Hepatocyte (in vitro differentiated cells): Measurements from ENCODE around the gene CCDC187. TPM values are rescaled to one million over a fixed set of nuclear protein-coding genes. Genes with fewer than 3 reads are reported as not detected.

Experiments used
- DNase-seq: peaks from one replicate; pipeline ENCODE4 v3.0.0-alpha.2; 2016; ENCODE audit warnings: low spot score
- H2AFZ ChIP-seq: fragments of 200-600 bp; sonication (generic); 2 replicates; pipeline ENCODE4 v1.6.0; 2016; ENCODE audit warnings: antibody characterized with exemption, mild to moderate bottlenecking
- H3K27ac ChIP-seq: fragments of 200-600 bp; sonication (generic); 2 replicates; pipeline ENCODE4 v1.5.1; 2016; ENCODE audit warnings: mild to moderate bottlenecking
- H3K27me3 ChIP-seq: fragments of 200-600 bp; sonication (generic); 2 replicates; pipeline ENCODE4 v1.6.1; 2016
- H3K36me3 ChIP-seq: fragments of 200-600 bp; sonication (generic); replicated peaks from 2 replicates; pipeline ENCODE4 v1.5.1; 2016; ENCODE audit warnings: low read depth; ENCODE audit not compliant: insufficient read depth
- H3K4me1 ChIP-seq: fragments of 200-600 bp; sonication (generic); 2 replicates; pipeline ENCODE4 v1.5.1; 2016; ENCODE audit warnings: mild to moderate bottlenecking, moderate library complexity; ENCODE audit not compliant: insufficient read depth
- H3K4me2 ChIP-seq: fragments of 200-600 bp; sonication (generic); 2 replicates; pipeline ENCODE4 v1.6.0; 2016
- H3K4me3 ChIP-seq: fragments of 200-600 bp; sonication (generic); 2 replicates; pipeline ENCODE4 v1.5.1; 2016; ENCODE audit warnings: mild to moderate bottlenecking
- H3K79me2 ChIP-seq: fragments of 200-600 bp; sonication (generic); 2 replicates; pipeline ENCODE4 v1.6.0; 2017; ENCODE audit warnings: mild to moderate bottlenecking
- H3K9me2 ChIP-seq: fragments of 200-600 bp; sonication (generic); replicated peaks from 2 replicates; pipeline ENCODE4 v1.6.0; 2017; ENCODE audit warnings: mild to moderate bottlenecking; ENCODE audit not compliant: insufficient read depth
- H3K9me3 ChIP-seq: fragments of 200-600 bp; sonication (generic); 2 replicates; pipeline ENCODE4 v1.5.1; 2016; ENCODE audit warnings: low read depth, mild to moderate bottlenecking
- H4K20me1 ChIP-seq: fragments of 200-600 bp; sonication (generic); 2 replicates; pipeline ENCODE4 v1.6.0; 2016; ENCODE audit warnings: mild to moderate bottlenecking; ENCODE audit not compliant: insufficient read depth, poor library complexity, severe bottlenecking
- EZH2 ChIP-seq: fragments of 200-600 bp; sonication (generic); IDR thresholded peaks from 2 replicates; pipeline ENCODE4 v1.6.1; 2016; ENCODE audit warnings: antibody characterized with exemption, mild to moderate bottlenecking, borderline replicate concordance
- EZH2phosphoT487 ChIP-seq: fragments of 200-600 bp; sonication (generic); IDR thresholded peaks from one replicate; pipeline ENCODE4 v1.6.1; 2018; ENCODE audit warnings: antibody characterized with exemption, mild to moderate bottlenecking, low read depth, moderate library complexity; ENCODE audit not compliant: unreplicated experiment, severe bottlenecking
- WGBS: methylation state at CpG from one replicate; pipeline ENCODE4 v1.1.6; 2016; ENCODE audit warnings: low lambda C conversion rate; ENCODE audit errors: missing lambda C conversion rate; 5-methylcytosine and 5-hydroxymethylcytosine counted together
- polyA plus RNA-seq: library from polyadenylated mRNA; unstranded; fragments of >200 nt; fragmentation: Nextera tagmentation; extraction: Ambion mirVana; gene quantifications from 2 replicates; pipeline ENCODE4 v1.2.1, GENCODE V29; 2016
- total RNA-seq: library from RNA; depleted of rRNA; stranded (reverse); fragments of >200 nt; gene quantifications from 2 replicates; pipeline ENCODE4 v1.2.3, GENCODE V29; 2014
- TF ChIP-seq, protein P1 (sequence below): fragments of 200-600 bp; sonication (generic); IDR thresholded peaks from 2 replicates; pipeline ENCODE4 v1.5.1; 2016; ENCODE audit warnings: antibody characterized with exemption, mild to moderate bottlenecking; ENCODE audit not compliant: poor library complexity

The CCDC187 gene
- total and polyA plus RNA-seq, 2 experiments from 2014 or later: 0.60 to 0.75 TPM

DNA sequence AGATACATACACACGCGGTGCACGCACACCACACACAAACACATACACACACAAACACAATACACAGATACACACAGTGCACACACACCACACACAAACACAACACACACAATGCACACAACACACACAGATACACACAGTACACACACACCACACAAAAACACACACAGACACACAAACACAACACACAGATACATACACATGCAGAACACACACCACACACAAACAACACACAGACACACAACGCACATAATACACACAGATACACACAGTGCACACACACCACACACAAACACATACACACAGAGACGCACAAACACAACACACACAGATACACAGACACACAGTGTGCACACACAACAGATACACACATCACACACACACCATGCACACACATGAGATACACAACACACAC lies 5.9 kb upstream of the CCDC187 start:
- DNase-seq: no peak
- no peaks in the 10 kb centered on the region for H4K20me1 ChIP-seq
- no peak overlapping the region for H2AFZ ChIP-seq
- H3K4me3 ChIP-seq: no peak overlapping the region
- TF ChIP-seq EZH2phosphoT487 (no peak), EZH2 (no peak)
- TF ChIP-seq, protein P1, sequence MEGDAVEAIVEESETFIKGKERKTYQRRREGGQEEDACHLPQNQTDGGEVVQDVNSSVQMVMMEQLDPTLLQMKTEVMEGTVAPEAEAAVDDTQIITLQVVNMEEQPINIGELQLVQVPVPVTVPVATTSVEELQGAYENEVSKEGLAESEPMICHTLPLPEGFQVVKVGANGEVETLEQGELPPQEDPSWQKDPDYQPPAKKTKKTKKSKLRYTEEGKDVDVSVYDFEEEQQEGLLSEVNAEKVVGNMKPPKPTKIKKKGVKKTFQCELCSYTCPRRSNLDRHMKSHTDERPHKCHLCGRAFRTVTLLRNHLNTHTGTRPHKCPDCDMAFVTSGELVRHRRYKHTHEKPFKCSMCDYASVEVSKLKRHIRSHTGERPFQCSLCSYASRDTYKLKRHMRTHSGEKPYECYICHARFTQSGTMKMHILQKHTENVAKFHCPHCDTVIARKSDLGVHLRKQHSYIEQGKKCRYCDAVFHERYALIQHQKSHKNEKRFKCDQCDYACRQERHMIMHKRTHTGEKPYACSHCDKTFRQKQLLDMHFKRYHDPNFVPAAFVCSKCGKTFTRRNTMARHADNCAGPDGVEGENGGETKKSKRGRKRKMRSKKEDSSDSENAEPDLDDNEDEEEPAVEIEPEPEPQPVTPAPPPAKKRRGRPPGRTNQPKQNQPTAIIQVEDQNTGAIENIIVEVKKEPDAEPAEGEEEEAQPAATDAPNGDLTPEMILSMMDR: no peak
- no peaks in the 10 kb centered on the region for H3K9me2 ChIP-seq
- no peak overlapping the region for H3K27ac ChIP-seq
- H3K4me1 ChIP-seq: no peaks in the 10 kb centered on the region
- no peaks in the 10 kb centered on the region for H3K36me3 ChIP-seq
- 98% methylated on average over 5 of the region's 5 CpGs for WGBS
- H3K27me3 ChIP-seq: no peaks in the 10 kb centered on the region
- H3K79me2 ChIP-seq: no peaks in the 10 kb centered on the region
- H3K4me2 ChIP-seq: no peak overlapping the region
- no peaks in the 10 kb centered on the region for H3K9me3 ChIP-seq

GRCh38 chr9:136309101-136309801 lies 5.4 kb upstream of the CCDC187 start:
- H3K4me1 ChIP-seq: no peaks in the 10 kb centered on the region
- no peaks in the 10 kb centered on the region for H3K9me3 ChIP-seq
- no peak overlapping the region for H2AFZ ChIP-seq
- H3K79me2 ChIP-seq: no peaks in the 10 kb centered on the region
- H3K9me2 ChIP-seq: no peaks in the 10 kb centered on the region
- TF ChIP-seq EZH2phosphoT487 (no peak), EZH2 (no peak)
- TF ChIP-seq, protein P1: no peak
- WGBS: 84% methylated on average over 19 of the region's 22 CpGs
- no peak overlapping the region for H3K27ac ChIP-seq
- H3K36me3 ChIP-seq: no peaks in the 10 kb centered on the region
- DNase-seq: no peak
- no peak overlapping the region for H3K4me3 ChIP-seq
- H3K4me2 ChIP-seq: no peak overlapping the region
- H4K20me1 ChIP-seq: no peaks in the 10 kb centered on the region
- no peaks in the 10 kb centered on the region for H3K27me3 ChIP-seq

GRCh38 chr9:136308702-136309053 lies 4.8 kb upstream of the CCDC187 start:
- no peak overlapping the region for H3K4me3 ChIP-seq
- H3K4me1 ChIP-seq: no peaks in the 10 kb centered on the region
- H3K4me2 ChIP-seq: no peak overlapping the region
- no peak overlapping the region for H2AFZ ChIP-seq
- no peak overlapping the region for H3K27ac ChIP-seq
- H3K9me3 ChIP-seq: no peaks in the 10 kb centered on the region
- no peaks in the 10 kb centered on the region for H3K36me3 ChIP-seq
- no peak for DNase-seq
- no peaks in the 10 kb centered on the region for H3K79me2 ChIP-seq
- H3K27me3 ChIP-seq: no peaks in the 10 kb centered on the region
- H4K20me1 ChIP-seq: no peaks in the 10 kb centered on the region
- TF ChIP-seq, protein P1: no peak
- no peak for TF ChIP-seq EZH2phosphoT487
- TF ChIP-seq EZH2: no peak
- H3K9me2 ChIP-seq: no peaks in the 10 kb centered on the region
